AG04450 (cell line): ENCODE results near the gene MBD3L2. TPM values are rescaled to one million over a fixed set of nuclear protein-coding genes. Genes with fewer than 3 reads are reported as not detected.
A peak's percentile ranks its signal among the peaks of the same experiment; 100 is the strongest.
"Not testable (repeated sequence)": the region's sequence is repeated elsewhere in the genome, so short reads cannot be mapped to it uniquely, and the experiment has no call there.

Experiments used
- CTCF ChIA-PET: fragments of 300-600, 350-600 bp; formaldehyde crosslinking; extraction: SDS; loops from one replicate; lab custom pipeline; 2022; ENCODE audit warnings: antibody characterized with exemption, inconsistent platforms; lab: Charles Lee
- POLR2A ChIA-PET: fragments of 350-600 bp; formaldehyde crosslinking; extraction: SDS; loops from one replicate; lab custom pipeline; 2021; ENCODE audit warnings: antibody characterized with exemption, inconsistent platforms; lab: Yijun Ruan, JAX
- DNase-seq: peaks from one replicate; pipeline ENCODE4 v3.0.0-alpha.2; 2011; ENCODE audit warnings: low read depth, low spot score
- H3K27ac ChIP-seq: one replicate; pipeline ENCODE4 v1.5.1; 2012; ENCODE audit warnings: low read depth, low read length, control low read depth
- H3K27me3 ChIP-seq: one replicate; pipeline ENCODE4 v1.6.0; 2012; ENCODE audit warnings: low read length; ENCODE audit not compliant: control insufficient read depth, insufficient read depth
- H3K4me3 ChIP-seq: 2 replicates; pipeline ENCODE4 v1.5.1; 2011; ENCODE audit warnings: mild to moderate bottlenecking, low read depth, low read length, control low read depth
- H3K9me3 ChIP-seq: 2 replicates; pipeline ENCODE4 v1.5.1; 2012; ENCODE audit warnings: low read length; ENCODE audit not compliant: control insufficient read depth, insufficient read depth
- polyA plus RNA-seq: library from polyadenylated mRNA; depleted of rRNA; stranded (reverse); fragments of >200 nt; gene quantifications from 2 replicates; pipeline ENCODE4 v1.2.3, GENCODE V29; 2011
- TF ChIP-seq, protein P1 (sequence below): IDR thresholded peaks from 2 replicates; pipeline ENCODE4 v1.5.1; 2011; ENCODE audit warnings: low read depth, low read length, control low read depth, inconsistent platforms

MBD3L2 gene
- polyA plus RNA-seq, 1 experiment, result not detected

DNA sequence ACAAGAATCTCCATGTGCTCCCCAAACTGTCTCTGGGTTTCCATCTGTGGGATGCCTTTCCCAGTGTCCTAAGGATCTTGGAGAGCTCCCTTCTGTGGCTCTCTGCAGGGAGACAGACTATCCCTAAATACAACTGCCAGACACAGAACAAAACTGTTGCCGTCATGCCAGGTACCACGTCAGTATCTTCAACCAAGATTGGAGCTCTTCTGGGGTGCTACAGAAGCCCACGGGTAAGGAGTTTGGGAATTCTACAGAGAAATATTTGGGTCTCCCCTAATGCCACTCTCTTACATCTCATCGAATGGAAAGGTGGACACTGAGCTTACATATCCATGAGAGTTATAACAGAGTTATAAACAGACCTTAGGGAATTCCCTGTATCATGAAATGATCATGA, 14.2 kb downstream of the MBD3L2 start:
- TF ChIP-seq, protein P1, sequence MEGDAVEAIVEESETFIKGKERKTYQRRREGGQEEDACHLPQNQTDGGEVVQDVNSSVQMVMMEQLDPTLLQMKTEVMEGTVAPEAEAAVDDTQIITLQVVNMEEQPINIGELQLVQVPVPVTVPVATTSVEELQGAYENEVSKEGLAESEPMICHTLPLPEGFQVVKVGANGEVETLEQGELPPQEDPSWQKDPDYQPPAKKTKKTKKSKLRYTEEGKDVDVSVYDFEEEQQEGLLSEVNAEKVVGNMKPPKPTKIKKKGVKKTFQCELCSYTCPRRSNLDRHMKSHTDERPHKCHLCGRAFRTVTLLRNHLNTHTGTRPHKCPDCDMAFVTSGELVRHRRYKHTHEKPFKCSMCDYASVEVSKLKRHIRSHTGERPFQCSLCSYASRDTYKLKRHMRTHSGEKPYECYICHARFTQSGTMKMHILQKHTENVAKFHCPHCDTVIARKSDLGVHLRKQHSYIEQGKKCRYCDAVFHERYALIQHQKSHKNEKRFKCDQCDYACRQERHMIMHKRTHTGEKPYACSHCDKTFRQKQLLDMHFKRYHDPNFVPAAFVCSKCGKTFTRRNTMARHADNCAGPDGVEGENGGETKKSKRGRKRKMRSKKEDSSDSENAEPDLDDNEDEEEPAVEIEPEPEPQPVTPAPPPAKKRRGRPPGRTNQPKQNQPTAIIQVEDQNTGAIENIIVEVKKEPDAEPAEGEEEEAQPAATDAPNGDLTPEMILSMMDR, result no peak
- CTCF ChIA-PET, result no interaction called here
- H3K9me3 ChIP-seq, result peaks cover 2% of the 10 kb centered on the region; the same call in 1 of the 2 replicates
- no peak for DNase-seq
- H3K4me3 ChIP-seq, result no peak overlapping the region
- no peaks in the 10 kb centered on the region for H3K27me3 ChIP-seq
- POLR2A ChIA-PET, result no interaction called here
- H3K27ac ChIP-seq, result no peak overlapping the region

- Histone ChIP-seq H3K27ac (no peak overlapping the region), H3K27me3 (no peaks in the 10 kb centered on the region), H3K4me3 (no peak overlapping the region), H3K9me3 (peaks cover 2% of the 10 kb centered on the region; the same call in 1 of the 2 replicates)
- TF ChIP-seq, protein P1, result no peak
- DNase-seq, result no peak
- POLR2A ChIA-PET, result no interaction called here
- CTCF ChIA-PET, result no interaction called here
Observed at GRCh38 chr19:7063764-7064418, 14.8 kb downstream of the MBD3L2 start.

- H3K27me3 ChIP-seq, CTCF ChIA-PET, H3K27ac ChIP-seq, POLR2A ChIA-PET, DNase-seq, H3K9me3 ChIP-seq, H3K4me3 ChIP-seq: not testable (repeated sequence)
- TF ChIP-seq, protein P1, result peak; percentile 20; the same call in 1 of the 2 replicates
Observed at GRCh38 chr19:7067122-7067521, 18.0 kb downstream of the MBD3L2 start.

DNA sequence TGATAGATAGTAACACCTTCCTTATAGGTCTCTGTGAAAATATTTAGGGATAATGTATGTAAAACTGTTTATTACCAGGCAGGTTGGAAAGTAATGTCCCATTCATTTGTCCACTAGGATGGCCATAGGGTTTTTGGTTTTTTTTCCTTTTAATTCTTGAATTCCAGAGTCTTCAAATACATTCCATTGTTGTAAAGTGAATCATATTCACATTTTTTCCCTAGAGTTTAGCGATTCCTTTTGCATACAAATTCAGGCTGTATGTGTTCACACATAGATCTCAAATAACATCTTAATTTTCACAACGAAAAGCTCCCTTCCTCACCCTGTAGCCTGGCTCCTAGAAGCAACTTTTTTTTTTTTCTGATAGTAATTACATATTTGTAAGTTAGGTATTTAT, 18.6 kb downstream of the MBD3L2 start:
- Histone ChIP-seq H3K27ac (no peak overlapping the region), H3K9me3 (peaks cover 6% of the 10 kb centered on the region; the same call in 1 of the 2 replicates), H3K4me3 (no peak overlapping the region), H3K27me3 (no peaks in the 10 kb centered on the region)
- TF ChIP-seq, protein P1, result no peak
- DNase-seq, result no peak
- ChIA-PET POLR2A (interaction anchor here (0.6 kb wide), 1 partner anchor 464 kb away, joined by 3 read pairs; no protein-coding TSS in a partner anchor), CTCF (interaction anchor here (2.2 kb wide), 1 partner anchor 32 kb away, joined by 6 read pairs; no protein-coding TSS in a partner anchor)

- Histone ChIP-seq H3K27ac (no peak overlapping the region), H3K27me3 (no peaks in the 10 kb centered on the region), H3K4me3 (peak overlapping the region; percentile 41), H3K9me3 (peaks cover 13% of the 10 kb centered on the region; the same call in 1 of the 2 replicates)
- ChIA-PET POLR2A (interaction anchor here (0.6 to 1.6 kb wide), 7 partner anchors 16 to 1764 kb away, joined by 3 to 13 read pairs (median 3); partner anchors contain the start of genes PET100 and XAB2), CTCF (interaction anchor here (2.2 kb wide), 1 partner anchor 31 kb away, joined by 6 read pairs; no protein-coding TSS in a partner anchor)
- DNase-seq, result no peak
- TF ChIP-seq, protein P1, result no peak
Observed at GRCh38 chr19:7068599-7068998, 19.5 kb downstream of the MBD3L2 start.
